Mesenchymal stem cell (in vitro differentiated cells and primary cell): Measurements from ENCODE around the gene DOCK2.

ENCODE experiments used
- DNase-seq: peaks from one replicate; pipeline ENCODE4 v3.0.0-alpha.2; 2013
- H2AFZ ChIP-seq: one replicate; pipeline ENCODE4 v1.6.1; 2013; ENCODE audit warnings: low read depth, mild to moderate bottlenecking, control low read depth, inconsistent platforms, low read length, moderate library complexity
- H2AK5ac ChIP-seq: 2 replicates; pipeline ENCODE4 v1.6.1; 2013; ENCODE audit warnings: low read length, moderate library complexity, mild to moderate bottlenecking, inconsistent platforms; ENCODE audit not compliant: severe bottlenecking
- H2BK120ac ChIP-seq: one replicate; pipeline ENCODE4 v1.6.1; 2013; ENCODE audit warnings: low read depth, mild to moderate bottlenecking, inconsistent platforms, low read length, moderate library complexity
- H2BK12ac ChIP-seq, 2 experiments: one replicate each; pipeline ENCODE4 v1.6.1; 2013; ENCODE audit warnings: inconsistent platforms in 2 of 2, low read length in 2 of 2, mild to moderate bottlenecking in 2 of 2, moderate library complexity in 2 of 2, control low read depth in 1 of 2
- H2BK15ac ChIP-seq: one replicate; pipeline ENCODE4 v1.6.1; 2013; ENCODE audit warnings: mild to moderate bottlenecking, low read depth, inconsistent platforms; ENCODE audit not compliant: poor library complexity, severe bottlenecking
- H2BK5ac ChIP-seq: 2 replicates; pipeline ENCODE4 v1.6.1; 2013; ENCODE audit warnings: low read depth, mild to moderate bottlenecking, low read length, control low read depth, inconsistent platforms; ENCODE audit not compliant: poor library complexity, severe bottlenecking
- H3K14ac ChIP-seq, 2 experiments: one replicate each; pipeline ENCODE4 v1.6.1; 2013; ENCODE audit warnings: inconsistent platforms in 2 of 2, low read length in 2 of 2, control low read depth in 1 of 2, mild to moderate bottlenecking in 1 of 2, moderate library complexity in 1 of 2
- H3K18ac ChIP-seq, 2 experiments: one replicate each; pipeline ENCODE4 v1.6.1; 2013; ENCODE audit warnings: inconsistent platforms in 2 of 2, low read length in 2 of 2, control low read depth in 1 of 2, low read depth in 1 of 2, mild to moderate bottlenecking in 1 of 2
- H3K23ac ChIP-seq, 2 experiments: one replicate each; pipeline ENCODE4 v1.6.1; 2013; ENCODE audit warnings: inconsistent platforms in 2 of 2, low read length in 2 of 2, mild to moderate bottlenecking in 2 of 2, moderate library complexity in 2 of 2, control low read depth in 1 of 2
- H3K27ac ChIP-seq: 2 replicates; pipeline ENCODE4 v1.5.1; 2013; ENCODE audit warnings: mild to moderate bottlenecking, moderate library complexity, low read length, control low read depth, inconsistent platforms; ENCODE audit not compliant: poor library complexity, severe bottlenecking
- H3K27me3 ChIP-seq, 2 experiments: 2 replicates each; pipeline versions ENCODE4 v1.6.1 to v1.7.0; 2013; ENCODE audit warnings: low read length in 2 of 2, mild to moderate bottlenecking in 2 of 2, moderate library complexity in 2 of 2, control low read depth in 1 of 2, inconsistent platforms in 1 of 2; ENCODE audit not compliant: control insufficient read depth in 1 of 2, insufficient read depth in 1 of 2
- H3K36me3 ChIP-seq, 2 experiments: 2 replicates each; pipeline versions ENCODE4 v1.6.1 to v1.7.0; 2013; ENCODE audit warnings: low read length in 2 of 2, control low read depth in 1 of 2, inconsistent platforms in 1 of 2, low read depth in 1 of 2, mild to moderate bottlenecking in 1 of 2; ENCODE audit not compliant: insufficient read depth in 2 of 2, control insufficient read depth in 1 of 2
- H3K4ac ChIP-seq, 2 experiments: one replicate each; pipeline ENCODE4 v1.6.1; 2013; ENCODE audit warnings: inconsistent platforms in 2 of 2, low read length in 2 of 2, mild to moderate bottlenecking in 2 of 2, moderate library complexity in 2 of 2, control low read depth in 1 of 2, low read depth in 1 of 2
- H3K4me1 ChIP-seq: 2 replicates; pipeline ENCODE4 v1.6.1; 2013; ENCODE audit warnings: low read depth, low read length, control low read depth; ENCODE audit not compliant: control insufficient read depth, insufficient read depth
- H3K4me2 ChIP-seq: 2 replicates; pipeline ENCODE4 v1.6.1; 2013; ENCODE audit warnings: low read length, mild to moderate bottlenecking, inconsistent platforms; ENCODE audit not compliant: poor library complexity, severe bottlenecking
- H3K4me3 ChIP-seq, 2 experiments: 2 replicates each; pipeline versions ENCODE4 v1.5.1 to v1.7.0; 2013; ENCODE audit warnings: low read length in 2 of 2, mild to moderate bottlenecking in 2 of 2, control low read depth in 1 of 2, low read depth in 1 of 2; ENCODE audit not compliant: insufficient read depth in 1 of 2
- H3K79me1 ChIP-seq: replicated peaks from 2 replicates; pipeline ENCODE4 v1.6.1; 2013; ENCODE audit warnings: mild to moderate bottlenecking, control low read depth, low read length, inconsistent platforms; ENCODE audit not compliant: poor library complexity, severe bottlenecking
- H3K9ac ChIP-seq: 2 replicates; pipeline ENCODE4 v1.7.0; 2013; ENCODE audit warnings: mild to moderate bottlenecking, low read length, moderate library complexity
- H3K9me3 ChIP-seq: 2 replicates; pipeline ENCODE4 v1.7.0; 2013; ENCODE audit warnings: mild to moderate bottlenecking, low read length; ENCODE audit not compliant: control insufficient read depth
- H4K8ac ChIP-seq: one replicate; pipeline ENCODE4 v1.6.1; 2013; ENCODE audit warnings: inconsistent platforms, mild to moderate bottlenecking, low read length, moderate library complexity
- H4K91ac ChIP-seq: one replicate; pipeline ENCODE4 v1.6.1; 2013; ENCODE audit warnings: mild to moderate bottlenecking, low read length, inconsistent platforms
- WGBS: methylation state at CpG from one replicate; pipeline ENCODE4 v1.1.7; 2013; ENCODE audit warnings: mixed read lengths; 5-methylcytosine and 5-hydroxymethylcytosine counted together

The DOCK2 gene

DNA sequence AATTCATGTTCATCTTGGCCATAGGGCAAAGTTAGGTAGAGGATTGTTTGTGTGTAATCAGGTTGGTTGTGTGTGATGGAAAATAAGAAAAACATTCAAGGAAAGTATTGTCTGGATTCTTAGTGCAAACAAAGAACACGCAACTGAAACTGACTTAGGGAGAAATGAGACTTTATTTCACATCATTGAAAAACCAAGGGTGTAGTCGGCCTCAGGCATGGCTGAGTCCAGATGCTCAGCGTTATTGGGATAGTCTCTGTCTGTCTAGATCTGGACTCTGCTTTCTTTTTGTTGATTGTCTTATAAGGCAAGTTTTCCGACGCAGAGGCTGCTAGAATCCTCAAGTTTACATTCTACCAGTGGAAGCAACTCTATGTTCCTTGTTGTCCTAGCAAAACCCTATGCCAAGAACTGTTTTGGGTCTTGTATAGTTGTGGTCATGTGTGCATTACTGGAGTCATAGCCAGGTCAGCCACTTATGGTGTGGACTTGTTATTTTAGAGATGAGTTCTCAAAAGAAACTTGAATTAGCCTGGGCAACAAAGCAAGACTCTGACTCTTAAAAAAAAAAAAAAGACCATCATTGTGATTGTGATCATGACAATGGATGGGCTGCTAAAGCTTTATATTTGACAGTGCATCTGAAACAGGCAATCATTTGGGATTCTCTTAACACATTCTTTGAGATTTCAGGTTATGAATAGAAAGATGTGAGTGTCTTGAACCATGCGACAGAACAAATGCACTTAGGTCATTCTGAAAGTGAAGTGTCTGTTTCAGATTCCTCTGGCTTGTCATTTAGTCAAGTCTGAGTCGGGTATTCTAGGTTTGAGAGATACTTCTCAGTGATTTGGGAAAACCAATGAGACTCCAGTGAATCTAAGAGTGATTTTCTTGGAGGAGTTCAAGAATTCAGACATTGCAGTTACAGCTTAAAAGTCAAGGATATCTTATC lies 82.6 kb downstream of the DOCK2 start:
- Histone ChIP-seq H3K27me3 (no peaks in the 10 kb centered on the region), H4K8ac (no peak overlapping the region), H3K4me3 (no peak overlapping the region), H3K9me3 (peaks cover 5% of the 10 kb centered on the region), H2BK120ac (no peak overlapping the region), H2AK5ac (no peak overlapping the region), H2AFZ (no peak overlapping the region), H2BK15ac (no peak overlapping the region), H4K91ac (no peak overlapping the region), H3K4ac (no peak overlapping the region), H3K36me3 (no peaks in the 10 kb centered on the region), H3K4me1 (no peaks in the 10 kb centered on the region), H3K9ac (no peak overlapping the region), H3K4me2 (no peak overlapping the region), H2BK12ac (no peak overlapping the region), H3K14ac (no peak overlapping the region), H3K23ac (no peak overlapping the region), H2BK5ac (no peak overlapping the region), H3K27ac (no peak overlapping the region), H3K79me1 (no peaks in the 10 kb centered on the region), H3K18ac (no peak overlapping the region)
- DNase-seq, result no peak
- 93% methylated on average over 5 of the region's 7 CpGs for WGBS

- H4K8ac ChIP-seq, result no peak overlapping the region
- no peak overlapping the region for H2BK5ac ChIP-seq
- H3K4me3 ChIP-seq, result no peak overlapping the region
- no peak overlapping the region for H2BK15ac ChIP-seq
- no peak overlapping the region for H2AK5ac ChIP-seq
- H2BK12ac ChIP-seq, result no peak overlapping the region
- no peak overlapping the region for H3K4me2 ChIP-seq
- 96% methylated on average over 1 of the region's 2 CpGs for WGBS
- H3K18ac ChIP-seq, result no peak overlapping the region
- no peaks in the 10 kb centered on the region for H3K4me1 ChIP-seq
- H2BK120ac ChIP-seq, result no peak overlapping the region
- H3K9ac ChIP-seq, result no peak overlapping the region
- H3K27me3 ChIP-seq, result no peaks in the 10 kb centered on the region
- H3K27ac ChIP-seq, result no peak overlapping the region
- no peak overlapping the region for H3K23ac ChIP-seq
- H3K4ac ChIP-seq, result no peak overlapping the region
- no peak for DNase-seq
- peaks cover 5% of the 10 kb centered on the region for H3K9me3 ChIP-seq
- H3K14ac ChIP-seq, result no peak overlapping the region
- H3K79me1 ChIP-seq, result no peaks in the 10 kb centered on the region
- H3K36me3 ChIP-seq, result no peaks in the 10 kb centered on the region
- no peak overlapping the region for H4K91ac ChIP-seq
- H2AFZ ChIP-seq, result no peak overlapping the region
Measured at GRCh38 chr5:169721771-169722170, 84.7 kb downstream of the DOCK2 start.

GRCh38 chr5:169723103-169723831 lies 86.2 kb downstream of the DOCK2 start:
- Histone ChIP-seq H3K14ac (no peak overlapping the region), H2BK120ac (no peak overlapping the region)
- 96% methylated on average over 3 of the region's 3 CpGs for WGBS

More at GRCh38 chr5:169723103-169723831, 86.2 kb downstream of the DOCK2 start:
- Histone ChIP-seq H3K23ac (no peak overlapping the region), H4K8ac (no peak overlapping the region), H3K4me1 (no peaks in the 10 kb centered on the region), H3K27me3 (no peaks in the 10 kb centered on the region), H2BK5ac (no peak overlapping the region), H2BK15ac (no peak overlapping the region), H2AFZ (peak overlapping the region; percentile 37), H2BK12ac (no peak overlapping the region), H2AK5ac (no peak overlapping the region), H3K4me3 (no peak overlapping the region), H3K9me3 (peaks cover 5% of the 10 kb centered on the region), H3K9ac (no peak overlapping the region), H3K79me1 (no peaks in the 10 kb centered on the region), H4K91ac (no peak overlapping the region), H3K27ac (no peak overlapping the region), H3K36me3 (no peaks in the 10 kb centered on the region), H3K4ac (no peak overlapping the region), H3K18ac (no peak overlapping the region), H3K4me2 (no peak overlapping the region)
- DNase-seq, result no peak
